Stomach (tissue), 4 donors: ENCODE data around the gene ATP9A.

Experiments used
- EP300 ChIP-seq: sonication (generic); formaldehyde crosslinking; IDR thresholded peaks from one replicate; pipeline ENCODE4 v1.6.1; 2017; ENCODE audit warnings: antibody characterized with exemption
- POLR2AphosphoS5 ChIP-seq, 3 donors: sonication (generic); formaldehyde crosslinking; IDR thresholded peaks; one replicate each; pipeline ENCODE4 v1.6.1; 2016; ENCODE audit warnings: antibody characterized with exemption in 3 of 3
- TF ChIP-seq, protein P1 (sequence below), 7 experiments: fragments of 450-650 bp in 4 of 7; fragments of 200-600 bp in 3 of 7; sonication (generic) in 3 of 7; IDR thresholded peaks; one replicate each; pipeline ENCODE4 v1.5.1; 2016 to 2019; ENCODE audit warnings: antibody characterized with exemption in 7 of 7, control low read depth in 2 of 7, mild to moderate bottlenecking in 1 of 7

GRCh38 chr20:51691703-51692102 is 76.5 kb downstream of the ATP9A start:
- TF ChIP-seq, protein P1, sequence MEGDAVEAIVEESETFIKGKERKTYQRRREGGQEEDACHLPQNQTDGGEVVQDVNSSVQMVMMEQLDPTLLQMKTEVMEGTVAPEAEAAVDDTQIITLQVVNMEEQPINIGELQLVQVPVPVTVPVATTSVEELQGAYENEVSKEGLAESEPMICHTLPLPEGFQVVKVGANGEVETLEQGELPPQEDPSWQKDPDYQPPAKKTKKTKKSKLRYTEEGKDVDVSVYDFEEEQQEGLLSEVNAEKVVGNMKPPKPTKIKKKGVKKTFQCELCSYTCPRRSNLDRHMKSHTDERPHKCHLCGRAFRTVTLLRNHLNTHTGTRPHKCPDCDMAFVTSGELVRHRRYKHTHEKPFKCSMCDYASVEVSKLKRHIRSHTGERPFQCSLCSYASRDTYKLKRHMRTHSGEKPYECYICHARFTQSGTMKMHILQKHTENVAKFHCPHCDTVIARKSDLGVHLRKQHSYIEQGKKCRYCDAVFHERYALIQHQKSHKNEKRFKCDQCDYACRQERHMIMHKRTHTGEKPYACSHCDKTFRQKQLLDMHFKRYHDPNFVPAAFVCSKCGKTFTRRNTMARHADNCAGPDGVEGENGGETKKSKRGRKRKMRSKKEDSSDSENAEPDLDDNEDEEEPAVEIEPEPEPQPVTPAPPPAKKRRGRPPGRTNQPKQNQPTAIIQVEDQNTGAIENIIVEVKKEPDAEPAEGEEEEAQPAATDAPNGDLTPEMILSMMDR (IDR thresholded peaks at IDR 0.05) = no peak
- TF ChIP-seq POLR2AphosphoS5 (IDR thresholded peaks at IDR 0.05) = no peak
- no peak for TF ChIP-seq EP300
